Measurements from ENCODE around the gene FGFR2. TPM values are rescaled to one million over a fixed set of nuclear protein-coding genes. Genes with fewer than 3 reads are reported as not detected.

The FGFR2 gene
- total and polyA plus RNA-seq, 9 of the 15 experiments (the other 6 are each of a cell fraction or from before 2014, with no cell fraction given), result 0.20 TPM; not detected in 8

DNA sequence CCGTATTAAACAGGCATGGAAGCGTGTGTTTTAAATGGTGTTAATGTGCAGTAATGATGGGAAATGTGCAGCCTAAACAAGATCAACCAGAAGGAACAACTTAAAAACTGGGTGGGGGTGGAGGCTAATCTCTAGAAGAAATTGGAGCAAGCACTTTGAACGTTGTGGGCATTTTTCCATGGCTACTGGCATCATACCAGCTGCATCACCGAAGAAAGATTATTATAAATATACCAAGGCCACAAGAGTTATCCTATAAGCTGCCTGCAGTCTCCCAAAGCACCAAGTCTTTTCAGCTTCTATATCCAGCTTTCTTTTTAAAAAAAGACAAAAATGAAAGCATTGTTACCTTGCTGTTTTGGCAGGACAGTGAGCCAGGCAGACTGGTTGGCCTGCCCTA lies 79.9 kb downstream of the FGFR2 start:
- Histone ChIP-seq H4K20me1 (replicated peaks; ENCODE audit: control insufficient read depth, insufficient read depth, low read length) (no peaks in the 10 kb centered on the region), H3K4me3 (no peak overlapping the region), H3K9me1 (ENCODE audit: control insufficient read depth, insufficient read depth, low read length) (no peaks in the 10 kb centered on the region), H3K4me1 (replicated peaks in 1 of 2; ENCODE audit: control insufficient read depth in 2 of 2, insufficient read depth in 2 of 2, low read length in 2 of 2) (no peaks in the 10 kb centered on the region), H3K36me3 (ENCODE audit: control insufficient read depth, insufficient read depth, low read length) (no peaks in the 10 kb centered on the region), H3K79me2 (ENCODE audit: control insufficient read depth, insufficient read depth, low read length) (no peaks in the 10 kb centered on the region), H2AFZ (ENCODE audit: low read depth, low read length) (no peak overlapping the region), H3K27me3 (ENCODE audit: control insufficient read depth in 2 of 2, insufficient read depth in 2 of 2, low read length in 2 of 2) (peaks cover 2 to 21% of the 10 kb centered on the region in 2 experiments; a peak in 3 of 5 replicates), H3K9ac (ENCODE audit: insufficient read depth in 1 of 2, low read depth in 2 of 2, low read length in 2 of 2) (no peak overlapping the region), H3K4me2 (ENCODE audit: insufficient read depth, low read length) (no peak overlapping the region), H3K9me3 (replicated peaks; ENCODE audit: control insufficient read depth, insufficient read depth, low read depth, low read length) (no peaks in the 10 kb centered on the region), H3K27ac (ENCODE audit: extremely low read depth, low read depth, low read length) (no peak overlapping the region)
- intact Hi-C loops (cut with micrococcal nuclease), result no loop called here
- FAIRE-seq, result no peak
- ChIA-PET CTCF (ENCODE audit: low intra/inter-chr PET ratio) (no interaction called here), POLR2A (interaction anchor here (0.6 kb wide), 1 partner anchor 54 kb away, joined by 3 read pairs; no protein-coding TSS in a partner anchor)
- 0% methylated on average over 4 of the region's 4 CpGs for WGBS (ENCODE audit: insufficient coverage, low coverage, missing lambda C conversion rate)
- ATAC-seq, result no peak
- DNase-seq (ENCODE audit: extremely low read depth in 1 of 4, low spot score in 3 of 4), result no peak
- BruUV-seq (replicated peaks), result no TSS peak
- in situ Hi-C loops (cut with MboI), result no loop called here
- TF ChIP-seq E2F3 (CRISPR knock-in tag; IDR thresholded peaks at IDR 0.05) (no peak), STAT5A (IDR thresholded peaks at IDR 0.05; ENCODE audit: borderline replicate concordance, low read length) (no peak), ZNF785 (CRISPR knock-in tag; IDR thresholded peaks at IDR 0.05) (no peak), RBM22 (IDR thresholded peaks at IDR 0.05; ENCODE audit: low read depth, low read length, poor library complexity, severe bottlenecking) (no peak), ZNF780A (CRISPR knock-in tag; IDR thresholded peaks at IDR 0.05) (no peak), NFXL1 (CRISPR knock-in tag; IDR thresholded peaks at IDR 0.05) (no peak), THRAP3 (IDR thresholded peaks at IDR 0.05; ENCODE audit: borderline replicate concordance) (no peak), SMARCA4 (IDR thresholded peaks at IDR 0.05) (no peak), JUND (IDR thresholded peaks at IDR 0.05; ENCODE audit: borderline replicate concordance, low read depth, low read length) (no peak), JUND (tag; IDR thresholded peaks at IDR 0.05; ENCODE audit: borderline replicate concordance, low read depth, low read length) (no peak), NUFIP1 (IDR thresholded peaks at IDR 0.05; ENCODE audit: partially characterized antibody) (no peak), NFRKB (IDR thresholded peaks at IDR 0.05; ENCODE audit: low read depth) (no peak)
- TF ChIP-seq, protein P1, sequence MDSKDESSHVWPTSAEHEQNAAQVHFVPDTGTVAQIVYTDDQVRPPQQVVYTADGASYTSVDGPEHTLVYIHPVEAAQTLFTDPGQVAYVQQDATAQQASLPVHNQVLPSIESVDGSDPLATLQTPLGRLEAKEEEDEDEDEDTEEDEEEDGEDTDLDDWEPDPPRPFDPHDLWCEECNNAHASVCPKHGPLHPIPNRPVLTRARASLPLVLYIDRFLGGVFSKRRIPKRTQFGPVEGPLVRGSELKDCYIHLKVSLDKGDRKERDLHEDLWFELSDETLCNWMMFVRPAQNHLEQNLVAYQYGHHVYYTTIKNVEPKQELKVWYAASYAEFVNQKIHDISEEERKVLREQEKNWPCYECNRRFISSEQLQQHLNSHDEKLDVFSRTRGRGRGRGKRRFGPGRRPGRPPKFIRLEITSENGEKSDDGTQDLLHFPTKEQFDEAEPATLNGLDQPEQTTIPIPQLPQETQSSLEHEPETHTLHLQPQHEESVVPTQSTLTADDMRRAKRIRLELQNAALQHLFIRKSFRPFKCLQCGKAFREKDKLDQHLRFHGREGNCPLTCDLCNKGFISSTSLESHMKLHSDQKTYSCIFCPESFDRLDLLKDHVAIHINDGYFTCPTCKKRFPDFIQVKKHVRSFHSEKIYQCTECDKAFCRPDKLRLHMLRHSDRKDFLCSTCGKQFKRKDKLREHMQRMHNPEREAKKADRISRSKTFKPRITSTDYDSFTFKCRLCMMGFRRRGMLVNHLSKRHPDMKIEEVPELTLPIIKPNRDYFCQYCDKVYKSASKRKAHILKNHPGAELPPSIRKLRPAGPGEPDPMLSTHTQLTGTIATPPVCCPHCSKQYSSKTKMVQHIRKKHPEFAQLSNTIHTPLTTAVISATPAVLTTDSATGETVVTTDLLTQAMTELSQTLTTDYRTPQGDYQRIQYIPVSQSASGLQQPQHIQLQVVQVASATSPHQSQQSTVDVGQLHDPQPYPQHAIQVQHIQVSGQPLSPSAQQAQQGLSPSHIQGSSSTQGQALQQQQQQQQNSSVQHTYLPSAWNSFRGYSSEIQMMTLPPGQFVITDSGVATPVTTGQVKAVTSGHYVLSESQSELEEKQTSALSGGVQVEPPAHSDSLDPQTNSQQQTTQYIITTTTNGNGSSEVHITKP (IDR thresholded peaks at IDR 0.05; ENCODE audit: partially characterized antibody), result no peak
- TF ChIP-seq, protein P2, sequence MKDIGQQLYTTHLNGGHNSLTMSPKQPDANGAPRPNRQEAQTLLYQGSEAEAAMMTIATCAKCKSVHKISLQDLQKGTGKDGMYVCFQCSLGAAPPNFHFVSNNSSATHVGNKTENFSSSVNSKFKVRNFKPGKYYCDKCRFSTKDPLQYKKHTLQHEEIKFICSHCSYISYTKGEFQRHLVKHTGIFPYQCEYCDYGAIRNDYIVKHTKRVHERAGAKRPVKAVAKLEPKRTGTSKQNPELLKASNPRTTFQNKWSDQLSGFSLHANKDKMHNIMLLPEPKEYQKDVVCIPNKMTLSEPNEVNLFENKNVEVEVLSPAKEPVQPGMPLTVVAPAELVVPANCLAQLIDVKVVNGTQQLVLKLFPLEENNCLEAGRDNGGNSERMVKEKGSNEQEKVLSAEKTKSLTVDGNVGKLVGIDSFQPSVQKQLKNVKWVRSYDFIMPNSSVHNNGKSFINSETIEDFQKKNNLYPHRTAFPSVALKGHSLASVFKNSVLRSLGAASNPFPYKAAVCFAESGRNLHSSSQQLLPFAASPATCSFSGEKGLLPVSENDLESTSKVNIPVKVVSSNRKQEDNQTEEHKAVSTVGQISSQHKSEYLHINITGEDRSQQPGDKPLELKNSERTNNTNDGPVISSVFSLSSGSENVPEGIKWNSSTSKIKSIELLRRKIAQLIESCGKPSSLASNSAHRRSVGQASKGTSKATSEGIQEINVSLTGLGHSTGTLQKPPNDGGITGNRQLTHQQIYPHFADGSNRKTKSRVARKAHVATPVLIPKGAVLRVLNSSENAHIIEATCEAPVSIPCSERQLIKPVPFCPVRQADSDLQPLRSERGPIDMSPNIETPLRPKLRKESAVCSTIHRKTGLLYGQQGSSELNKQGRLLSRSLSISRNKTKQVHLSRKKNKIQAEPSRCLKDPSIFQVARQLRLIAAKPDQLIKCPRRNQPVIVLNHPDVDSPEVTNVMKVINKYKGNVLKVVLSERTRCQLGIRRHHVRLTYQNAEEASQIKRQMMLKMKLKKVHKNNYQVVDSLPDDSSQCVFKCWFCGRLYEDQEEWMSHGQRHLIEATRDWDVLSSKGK (CRISPR knock-in tag; IDR thresholded peaks at IDR 0.05), result no peak
